Body of pancreas (tissue), 4 donors: ENCODE measurements around the gene NHLRC2.

ENCODE experiments used
- CTCF ChIP-seq, 7 experiments: fragments of 450-650 bp in 4 of 7; fragments of 200-600 bp in 3 of 7; sonication (generic) in 3 of 7; IDR thresholded peaks; one replicate each; pipeline ENCODE4 v1.5.1; 2016 to 2019; ENCODE audit warnings: antibody characterized with exemption in 7 of 7
- POLR2A ChIP-seq, 3 donors: fragments of 450-650 bp; IDR thresholded peaks; one replicate each; pipeline ENCODE4 v1.6.1; 2016; ENCODE audit warnings: antibody characterized with exemption in 3 of 3, mild to moderate bottlenecking in 2 of 3

- TF ChIP-seq CTCF (IDR thresholded peaks at IDR 0.05) (no peak), POLR2A (IDR thresholded peaks at IDR 0.05) (no peak)
Observed at GRCh38 chr10:113822174-113822573, 32.3 kb upstream of the NHLRC2 start.
